COLO668 (cell line): Measurements from ENCODE around the gene GPATCH8.
"Not testable (repeated sequence)": the region's sequence is repeated elsewhere in the genome, so short reads cannot be mapped to it uniquely, and the experiment has no call there.

Experiments used
- DNase-seq: peaks from one replicate; lab custom pipeline; 2025; ENCODE audit not compliant: unreplicated experiment; lab: John Stamatoyannopoulos, UW

GPATCH8 gene

GRCh38 chr17:44378171-44378705, 125.0 kb downstream of the GPATCH8 start:
- DNase-seq, result no peak

- DNase-seq, result no peak
Measured at GRCh38 chr17:44376779-44377178, 126.4 kb downstream of the GPATCH8 start.

- peak; percentile 4 for DNase-seq
Measured at GRCh38 chr17:44376124-44376523, 127.1 kb downstream of the GPATCH8 start.

DNA sequence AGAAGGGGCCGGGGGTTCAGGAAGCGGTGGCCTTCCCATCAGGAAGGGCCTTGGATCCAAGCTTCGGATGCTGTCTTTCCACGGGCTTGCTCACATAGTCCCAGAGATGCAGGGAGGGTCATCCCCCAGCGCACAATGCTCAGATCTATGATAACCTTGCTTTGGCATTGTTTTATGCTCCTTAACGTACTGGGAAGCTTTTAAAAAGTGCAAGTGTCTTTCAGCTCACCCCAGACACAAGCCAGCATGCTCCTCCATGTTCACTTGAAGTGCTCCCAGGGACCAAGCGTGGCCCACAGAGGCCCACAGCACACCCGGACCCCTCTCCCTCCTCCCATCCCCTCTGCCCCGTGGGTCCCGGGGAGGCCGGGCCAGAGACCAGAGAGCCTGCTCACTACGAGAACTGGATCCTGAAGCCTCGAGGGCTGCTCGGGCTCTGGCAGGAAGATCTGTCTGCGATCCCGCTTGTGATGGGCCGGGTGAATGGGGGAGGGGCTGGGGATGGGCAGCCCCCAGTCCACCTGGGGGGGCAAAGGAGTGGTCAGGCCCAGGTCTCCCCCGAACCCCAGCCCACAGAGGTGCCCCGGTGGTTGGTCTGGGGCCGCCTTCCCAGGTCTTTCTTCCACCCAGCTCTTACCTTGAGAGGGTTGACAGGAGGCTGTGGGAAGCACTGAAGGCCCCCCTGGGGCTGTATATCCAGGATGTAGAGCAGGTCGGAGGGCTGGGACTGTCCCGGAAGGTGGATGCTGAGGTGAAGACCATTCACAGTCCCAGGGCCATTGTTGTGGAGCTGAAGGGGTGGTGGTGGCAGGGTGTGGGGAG, 127.8 kb downstream of the GPATCH8 start:
- DNase-seq, result no peak

DNA sequence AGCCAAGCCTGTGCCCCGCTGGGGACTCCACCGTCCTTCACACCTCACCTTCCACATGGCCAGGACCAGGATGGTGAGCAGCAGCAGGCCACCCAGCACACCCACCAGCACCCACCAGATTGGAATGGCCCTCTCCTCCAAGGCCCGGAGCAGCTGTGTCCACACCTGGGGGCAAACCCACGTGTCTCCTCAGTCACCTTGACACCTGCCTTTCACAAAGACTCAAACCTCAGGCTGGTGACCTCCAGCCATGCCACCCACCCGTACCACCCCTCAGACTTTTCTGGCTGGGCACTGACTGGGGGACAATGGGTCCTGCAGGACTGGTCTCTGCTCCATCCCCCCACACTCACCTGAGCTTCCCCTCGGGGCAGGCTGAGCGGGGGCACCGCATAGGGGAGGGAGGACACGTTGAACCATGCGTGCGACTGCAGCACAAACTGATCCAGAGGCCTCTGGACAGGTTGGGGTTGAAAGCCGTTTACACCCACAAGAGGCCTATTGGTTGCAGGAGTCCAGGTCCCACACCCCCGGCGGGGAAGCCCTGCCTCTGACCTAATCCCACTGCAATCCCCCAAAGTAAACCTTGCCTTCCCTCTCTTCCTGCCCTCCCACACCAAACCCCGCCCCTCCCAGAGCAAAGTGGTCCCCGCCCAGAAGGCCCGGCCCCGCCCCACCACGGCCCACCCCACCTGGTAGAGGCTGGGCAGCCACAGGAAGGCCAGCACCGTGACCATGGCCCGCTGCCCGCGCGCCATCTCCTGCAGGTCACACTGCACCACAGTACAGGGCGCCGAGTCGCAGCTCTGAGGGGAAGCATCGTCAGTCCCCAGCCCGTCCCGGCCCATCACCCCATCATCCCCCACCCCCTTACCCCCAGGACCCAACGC, 128.7 kb downstream of the GPATCH8 start:
- DNase-seq, result no peak

GRCh38 chr17:44372036-44372435, 131.2 kb downstream of the GPATCH8 start:
- DNase-seq, result no peak

- not testable (repeated sequence) for DNase-seq
Measured at GRCh38 chr17:44369414-44370023, 133.7 kb downstream of the GPATCH8 start.

- not testable (repeated sequence) for DNase-seq
Measured at GRCh38 chr17:44368391-44369243, 134.6 kb downstream of the GPATCH8 start.

- no peak for DNase-seq
Measured at GRCh38 chr17:44367231-44367979, 135.8 kb downstream of the GPATCH8 start.

DNA sequence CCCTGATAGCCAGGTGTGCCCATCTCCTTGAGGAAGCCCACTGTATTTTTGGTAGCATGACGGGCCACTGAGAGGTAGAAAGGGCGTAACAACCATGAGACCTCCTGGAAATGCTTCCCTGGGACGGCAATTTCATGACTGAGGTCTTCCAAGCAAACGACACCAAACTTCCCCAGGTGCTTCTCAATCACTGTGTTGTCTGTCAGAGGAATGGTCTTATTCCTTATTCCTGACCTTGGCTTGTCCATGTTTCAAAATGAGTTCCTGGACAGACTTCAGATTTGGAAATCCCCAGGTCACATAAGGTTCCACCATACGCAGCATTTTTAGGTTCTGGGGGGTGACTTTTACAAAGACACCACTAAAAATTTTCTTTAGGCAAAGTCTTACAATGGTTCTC, 138.2 kb downstream of the GPATCH8 start:
- not testable (repeated sequence) for DNase-seq

DNA sequence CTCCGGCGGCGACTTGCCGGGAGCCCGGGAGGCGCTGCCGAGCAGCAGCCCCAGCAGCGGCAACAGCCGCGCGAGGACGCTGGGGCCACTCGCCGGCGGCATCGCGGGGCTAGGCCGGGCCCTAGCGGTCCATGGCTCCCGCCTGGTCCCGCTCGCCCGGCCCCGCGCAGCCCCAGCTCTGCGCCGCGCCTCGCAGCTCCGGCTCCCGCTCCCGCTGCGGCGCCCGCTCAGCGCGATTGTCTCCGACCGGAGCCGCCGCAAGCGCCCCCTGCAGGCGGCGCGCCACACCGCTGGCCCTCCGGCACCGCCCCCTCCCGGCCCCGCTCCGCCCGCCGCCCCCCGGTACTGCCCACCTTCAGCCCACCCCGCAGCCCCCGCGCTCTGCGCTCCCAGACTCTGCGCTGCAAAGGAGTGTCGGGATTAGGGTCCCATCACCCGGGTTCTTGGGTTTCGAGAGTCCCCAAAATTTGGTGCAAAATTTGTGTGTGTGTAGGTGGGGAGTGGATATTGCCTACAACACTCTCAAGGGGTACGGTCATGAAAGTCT, 139.5 kb downstream of the GPATCH8 start, which contains the start of gene FAM171A2:
TSS of gene FAM171A2 (minus strand) at position 241 of the 547 bp plus-strand sequence. CDS start at position 102, 139 bp downstream.
- peak; percentile 56 for DNase-seq

GRCh38 chr17:44362949-44363612, 140.1 kb downstream of the GPATCH8 start:
- peak; percentile 6 for DNase-seq

DNA sequence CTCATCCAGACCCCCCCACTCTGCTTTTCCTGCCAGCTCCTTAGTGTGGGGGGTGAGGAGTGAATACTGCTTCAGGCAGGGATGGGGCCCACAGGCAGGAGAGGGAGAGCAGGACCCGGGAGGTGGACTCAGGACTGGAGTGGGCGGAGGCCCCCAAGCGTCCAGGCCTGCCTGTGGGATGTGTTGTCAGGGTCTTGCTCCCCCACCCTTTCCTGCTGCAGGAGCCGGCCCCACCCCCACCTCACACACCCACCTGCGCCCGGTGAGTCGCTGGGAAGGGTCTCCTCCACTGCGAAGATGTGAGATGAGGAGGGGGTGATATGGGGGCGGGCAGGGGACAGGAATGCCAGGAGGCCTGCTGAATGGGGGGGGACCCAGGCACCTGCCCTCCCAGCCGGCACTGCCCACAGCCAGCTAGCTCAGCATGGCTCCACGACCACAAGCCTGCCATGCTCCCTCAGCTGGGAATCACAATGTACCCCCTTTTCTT, 140.7 kb downstream of the GPATCH8 start:
- DNase-seq, result no peak

GRCh38 chr17:44361292-44362260, 141.6 kb downstream of the GPATCH8 start:
- no peak for DNase-seq

- no peak for DNase-seq
Measured at GRCh38 chr17:44360826-44361225, 142.4 kb downstream of the GPATCH8 start.

DNA sequence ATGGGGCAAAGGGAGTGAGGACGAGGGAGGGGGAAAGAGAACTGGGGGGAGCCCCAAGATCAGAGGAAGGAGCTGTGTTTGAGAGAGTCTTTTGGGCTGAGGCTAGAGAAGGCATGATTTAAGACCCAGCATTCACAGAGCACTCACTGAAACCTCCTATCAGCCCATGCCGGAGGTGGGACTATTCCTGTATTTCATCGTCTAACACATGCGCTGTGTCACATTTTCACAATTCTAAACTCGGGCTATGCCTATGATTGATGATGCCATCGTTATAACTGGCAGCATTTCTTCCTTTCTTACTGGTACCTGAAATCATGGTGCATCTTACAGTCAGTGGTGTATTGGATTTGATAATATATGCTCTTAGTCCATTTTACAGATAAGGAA, 143.1 kb downstream of the GPATCH8 start:
- DNase-seq, result no peak

- no peak for DNase-seq
Measured at GRCh38 chr17:44359458-44360143, 143.6 kb downstream of the GPATCH8 start.
